ENCODE measurements around the gene ARHGAP6. TPM values are rescaled to one million over a fixed set of nuclear protein-coding genes. Genes with fewer than 3 reads are reported as not detected.
A peak's percentile ranks its signal among the peaks of the same experiment; 100 is the strongest.

Gene ARHGAP6
- polyA plus RNA-seq, 1 experiment, result 1.3 TPM

GRCh38 chrX:11189097-11189496, 476.6 kb downstream of the ARHGAP6 start:
- DNase-seq (ENCODE audit: low read depth), result no peak
- Histone ChIP-seq H3K36me3 (ENCODE audit: control insufficient read depth, insufficient read depth, low read length) (no peaks in the 10 kb centered on the region), H3K27me3 (ENCODE audit: control insufficient read depth, insufficient read depth, low read length) (no peaks in the 10 kb centered on the region), H3K4me3 (ENCODE audit: low read depth, low read length) (no peak overlapping the region)
- ChIA-PET CTCF (interaction anchor here (1.5 kb wide), 1 partner anchor 17 kb away, joined by 3 read pairs; no protein-coding TSS in a partner anchor), POLR2A (no interaction called here)
- TF ChIP-seq, protein P1, sequence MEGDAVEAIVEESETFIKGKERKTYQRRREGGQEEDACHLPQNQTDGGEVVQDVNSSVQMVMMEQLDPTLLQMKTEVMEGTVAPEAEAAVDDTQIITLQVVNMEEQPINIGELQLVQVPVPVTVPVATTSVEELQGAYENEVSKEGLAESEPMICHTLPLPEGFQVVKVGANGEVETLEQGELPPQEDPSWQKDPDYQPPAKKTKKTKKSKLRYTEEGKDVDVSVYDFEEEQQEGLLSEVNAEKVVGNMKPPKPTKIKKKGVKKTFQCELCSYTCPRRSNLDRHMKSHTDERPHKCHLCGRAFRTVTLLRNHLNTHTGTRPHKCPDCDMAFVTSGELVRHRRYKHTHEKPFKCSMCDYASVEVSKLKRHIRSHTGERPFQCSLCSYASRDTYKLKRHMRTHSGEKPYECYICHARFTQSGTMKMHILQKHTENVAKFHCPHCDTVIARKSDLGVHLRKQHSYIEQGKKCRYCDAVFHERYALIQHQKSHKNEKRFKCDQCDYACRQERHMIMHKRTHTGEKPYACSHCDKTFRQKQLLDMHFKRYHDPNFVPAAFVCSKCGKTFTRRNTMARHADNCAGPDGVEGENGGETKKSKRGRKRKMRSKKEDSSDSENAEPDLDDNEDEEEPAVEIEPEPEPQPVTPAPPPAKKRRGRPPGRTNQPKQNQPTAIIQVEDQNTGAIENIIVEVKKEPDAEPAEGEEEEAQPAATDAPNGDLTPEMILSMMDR (IDR thresholded peaks at IDR 0.05; ENCODE audit: insufficient read depth, low read depth, low read length), result no peak

DNA sequence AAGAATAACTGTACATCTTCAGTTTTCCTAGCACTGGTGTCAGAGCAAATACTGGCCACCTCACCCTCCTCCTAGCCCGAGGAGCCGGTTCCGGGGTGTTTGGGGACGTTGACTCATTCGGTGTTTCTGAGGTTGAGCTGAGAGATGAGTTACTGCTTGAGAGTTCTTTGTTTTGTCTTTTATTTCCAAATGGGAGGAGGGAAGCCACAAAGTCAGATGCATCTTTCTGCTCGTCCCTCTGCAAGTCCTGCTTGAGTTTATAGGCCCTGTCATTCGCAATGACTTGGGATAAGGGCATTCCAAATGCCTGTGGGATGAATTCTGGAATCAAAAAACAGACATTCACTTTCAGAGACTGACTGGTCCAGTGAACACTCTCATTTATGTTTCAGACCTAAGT, 477.1 kb downstream of the ARHGAP6 start:
- POLR2A ChIA-PET, result interaction anchor here (0.7 kb wide), 1 partner anchor 325 kb away, joined by 3 read pairs; no protein-coding TSS in a partner anchor
- Histone ChIP-seq H3K36me3 (ENCODE audit: control insufficient read depth, insufficient read depth, low read length) (no peaks in the 10 kb centered on the region), H3K27me3 (ENCODE audit: control insufficient read depth, insufficient read depth, low read length) (no peaks in the 10 kb centered on the region), H3K4me3 (ENCODE audit: low read depth, low read length) (no peak overlapping the region)
- CTCF ChIA-PET, result interaction anchor here (1.5 kb wide), 1 partner anchor 16 kb away, joined by 3 read pairs; no protein-coding TSS in a partner anchor
- peak; percentile 26 for DNase-seq (ENCODE audit: low read depth)
- TF ChIP-seq, protein P1 (IDR thresholded peaks at IDR 0.05; ENCODE audit: insufficient read depth, low read depth, low read length), result no peak

DNA sequence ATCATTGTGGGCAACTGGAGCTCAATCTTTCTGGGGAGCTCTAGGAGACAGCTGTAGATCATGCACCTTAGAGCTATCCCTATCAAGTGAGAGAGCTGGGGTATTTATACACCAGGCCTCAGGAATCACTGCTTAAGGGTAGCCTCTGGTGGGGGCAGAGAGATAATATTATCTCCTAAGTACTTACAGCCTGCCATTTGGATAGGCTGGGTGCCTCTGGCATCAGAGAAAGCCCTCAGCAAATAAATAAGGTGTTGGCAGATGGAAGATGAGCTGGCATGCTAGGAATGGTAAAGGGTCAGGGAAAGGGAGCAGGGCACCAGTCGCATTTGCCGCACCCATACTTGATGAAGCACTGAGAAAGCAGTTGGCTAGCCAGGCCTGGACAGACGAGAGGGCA, 478.7 kb downstream of the ARHGAP6 start:
- no peaks in the 10 kb centered on the region for H3K27me3 ChIP-seq (ENCODE audit: control insufficient read depth, insufficient read depth, low read length)
- no peaks in the 10 kb centered on the region for H3K36me3 ChIP-seq (ENCODE audit: control insufficient read depth, insufficient read depth, low read length)
- no peak for DNase-seq (ENCODE audit: low read depth)
- no peak overlapping the region for H3K4me3 ChIP-seq (ENCODE audit: low read depth, low read length)
- CTCF ChIA-PET, result interaction anchor here (0.9 kb wide), 1 partner anchor 318 kb away, joined by 3 read pairs; no protein-coding TSS in a partner anchor
- POLR2A ChIA-PET, result no interaction called here
- TF ChIP-seq, protein P1 (IDR thresholded peaks at IDR 0.05; ENCODE audit: insufficient read depth, low read depth, low read length), result no peak

- TF ChIP-seq, protein P1 (IDR thresholded peaks at IDR 0.05; ENCODE audit: insufficient read depth, low read depth, low read length), result no peak
- Histone ChIP-seq H3K36me3 (ENCODE audit: control insufficient read depth, insufficient read depth, low read length) (no peaks in the 10 kb centered on the region), H3K4me3 (ENCODE audit: low read depth, low read length) (no peak overlapping the region), H3K27me3 (ENCODE audit: control insufficient read depth, insufficient read depth, low read length) (no peaks in the 10 kb centered on the region)
- POLR2A ChIA-PET, result no interaction called here
- CTCF ChIA-PET, result no interaction called here
- DNase-seq (ENCODE audit: low read depth), result no peak
Observed at GRCh38 chrX:11185861-11186260, 479.9 kb downstream of the ARHGAP6 start.

- ChIA-PET POLR2A (no interaction called here), CTCF (no interaction called here)
- Histone ChIP-seq H3K4me3 (ENCODE audit: low read depth, low read length) (no peak overlapping the region), H3K36me3 (ENCODE audit: control insufficient read depth, insufficient read depth, low read length) (no peaks in the 10 kb centered on the region), H3K27me3 (ENCODE audit: control insufficient read depth, insufficient read depth, low read length) (no peaks in the 10 kb centered on the region)
- DNase-seq (ENCODE audit: low read depth), result no peak
- TF ChIP-seq, protein P1 (IDR thresholded peaks at IDR 0.05; ENCODE audit: insufficient read depth, low read depth, low read length), result no peak
Observed at GRCh38 chrX:11180571-11180970, 485.1 kb downstream of the ARHGAP6 start.

Measured in BJ (cell line).